Testis (tissue), 3 donors: ENCODE measurements around the gene PPM1E. TPM values are rescaled to one million over a fixed set of nuclear protein-coding genes. Genes with fewer than 3 reads are reported as not detected.

Experiments used
- DNase-seq: peaks from one replicate; pipeline ENCODE4 v3.0.0-alpha.2; 2019
- H3K27ac ChIP-seq, 2 donors: fragments of 200-600 bp; sonication (generic); one replicate each; pipeline ENCODE4 v1.5.1; 2019
- H3K27me3 ChIP-seq: fragments of 200-600 bp; sonication (generic); one replicate; pipeline ENCODE4 v1.5.1; 2019
- H3K36me3 ChIP-seq: fragments of 200-600 bp; sonication (generic); one replicate; pipeline ENCODE4 v1.5.1; 2017; ENCODE audit warnings: low read depth; ENCODE audit errors: missing control alignments
- H3K4me1 ChIP-seq: fragments of 200-600 bp; sonication (generic); one replicate; pipeline ENCODE4 v1.5.1; 2019
- H3K4me3 ChIP-seq, 2 donors: fragments of 200-600 bp; sonication (generic); one replicate each; pipeline ENCODE4 v1.5.1; 2017 to 2019
- H3K9me3 ChIP-seq: fragments of 200-600 bp; sonication (generic); one replicate; pipeline ENCODE4 v1.5.1; 2017
- POLR2A ChIP-seq: fragments of 450-650 bp; IDR thresholded peaks from one replicate; pipeline ENCODE4 v1.6.1; 2017; ENCODE audit warnings: antibody characterized with exemption, mild to moderate bottlenecking, moderate library complexity
- WGBS, 2 donors: methylation state at CpG; one replicate each; pipeline ENCODE4 v1.1.5; 2018; 5-methylcytosine and 5-hydroxymethylcytosine counted together
- intact Hi-C: fragments of 100-400 bp; cut with DNase I; formaldehyde crosslinking; loops from one replicate; pipeline ENCODE4 v1.15.1; 2023; ENCODE audit warnings: low total_unique reads
- polyA plus RNA-seq: library from polyadenylated mRNA; stranded (reverse); fragments of 350-450 nt; fragmentation: Illumina TruSeq; extraction: RNeasy Lipid Tissue Mini Kit (QIAGEN cat#74804); gene quantifications from one replicate; pipeline ENCODE4 v1.2.3, GENCODE V29; 2014; ENCODE audit warnings: low read depth, low replicate concordance; ENCODE audit not compliant: insufficient read depth
- total RNA-seq, 2 donors: library from RNA; depleted of rRNA; stranded (reverse); fragments of >200 nt; gene quantifications; one replicate each; pipeline ENCODE4 v1.2.3, GENCODE V29; 2016
- TF ChIP-seq, protein P1 (sequence below), 3 experiments: fragments of 450-650 bp in 2 of 3; fragments of 200-600 bp in 1 of 3; sonication (generic) in 1 of 3; IDR thresholded peaks; one replicate each; pipeline ENCODE4 v1.5.1; 2016 to 2019; ENCODE audit warnings: antibody characterized with exemption in 3 of 3, mild to moderate bottlenecking in 2 of 3, moderate library complexity in 1 of 3

PPM1E gene
- total and polyA plus RNA-seq, 3 donors from 2014 or later: 8.1 to 16.7 (median 13.5) TPM

DNA sequence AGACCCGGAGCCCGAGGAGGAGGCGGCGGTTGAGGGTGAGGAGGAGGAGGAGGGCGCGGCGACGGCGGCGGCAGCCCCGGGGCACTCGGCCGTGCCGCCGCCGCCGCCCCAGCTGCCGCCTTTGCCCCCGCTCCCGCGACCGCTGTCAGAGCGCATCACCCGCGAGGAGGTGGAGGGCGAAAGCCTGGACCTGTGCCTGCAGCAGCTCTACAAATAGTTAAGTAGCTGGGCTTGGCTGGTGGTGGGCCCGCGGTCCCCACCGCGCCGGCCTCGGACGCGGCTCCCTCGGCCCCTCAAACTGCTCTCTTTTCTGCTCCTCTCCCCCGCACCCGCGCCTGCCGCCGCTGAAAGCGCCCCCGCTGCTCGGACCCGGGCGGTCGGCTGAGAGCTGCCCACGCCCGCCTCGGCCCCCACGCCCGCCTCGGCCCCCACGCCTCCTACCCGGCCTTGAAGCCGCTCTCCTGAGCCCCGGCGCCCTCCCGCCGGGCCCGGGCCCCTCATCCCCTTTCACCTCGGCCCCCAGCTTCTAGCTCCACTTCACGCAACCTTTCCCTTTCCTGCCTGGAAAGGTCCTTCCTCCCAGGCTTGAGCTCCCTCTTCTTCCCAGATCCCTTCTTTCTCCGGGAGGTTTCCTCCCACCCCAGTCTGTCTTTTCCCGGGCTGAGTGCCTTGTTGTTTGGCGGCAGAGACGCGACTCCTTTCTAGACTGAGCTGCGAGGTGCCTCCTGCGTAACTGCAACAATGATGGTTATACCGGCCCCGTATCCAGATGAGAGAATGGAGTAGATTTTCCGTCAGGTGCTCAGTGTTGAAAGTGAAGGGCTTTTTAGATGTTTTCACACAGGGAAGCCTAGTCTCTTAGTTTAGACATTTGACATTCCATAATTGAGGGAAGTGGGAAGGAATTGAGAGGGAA lies 850 bp downstream of the PPM1E start:
- peak overlapping the region; percentile 63 to 69 for H3K4me3 ChIP-seq
- H3K4me1 ChIP-seq: no peaks in the 10 kb centered on the region
- no peaks in the 10 kb centered on the region for H3K36me3 ChIP-seq
- H3K9me3 ChIP-seq: no peaks in the 10 kb centered on the region
- intact Hi-C loops: no loop called here
- H3K27me3 ChIP-seq: no peaks in the 10 kb centered on the region
- H3K27ac ChIP-seq: peak overlapping the region; percentile 60 to 64
- DNase-seq: peak; percentile 26
- 0 to 1% methylated on average over 42 to 69 of the region's 72 CpGs for WGBS, 2 donors
- TF ChIP-seq, protein P1, sequence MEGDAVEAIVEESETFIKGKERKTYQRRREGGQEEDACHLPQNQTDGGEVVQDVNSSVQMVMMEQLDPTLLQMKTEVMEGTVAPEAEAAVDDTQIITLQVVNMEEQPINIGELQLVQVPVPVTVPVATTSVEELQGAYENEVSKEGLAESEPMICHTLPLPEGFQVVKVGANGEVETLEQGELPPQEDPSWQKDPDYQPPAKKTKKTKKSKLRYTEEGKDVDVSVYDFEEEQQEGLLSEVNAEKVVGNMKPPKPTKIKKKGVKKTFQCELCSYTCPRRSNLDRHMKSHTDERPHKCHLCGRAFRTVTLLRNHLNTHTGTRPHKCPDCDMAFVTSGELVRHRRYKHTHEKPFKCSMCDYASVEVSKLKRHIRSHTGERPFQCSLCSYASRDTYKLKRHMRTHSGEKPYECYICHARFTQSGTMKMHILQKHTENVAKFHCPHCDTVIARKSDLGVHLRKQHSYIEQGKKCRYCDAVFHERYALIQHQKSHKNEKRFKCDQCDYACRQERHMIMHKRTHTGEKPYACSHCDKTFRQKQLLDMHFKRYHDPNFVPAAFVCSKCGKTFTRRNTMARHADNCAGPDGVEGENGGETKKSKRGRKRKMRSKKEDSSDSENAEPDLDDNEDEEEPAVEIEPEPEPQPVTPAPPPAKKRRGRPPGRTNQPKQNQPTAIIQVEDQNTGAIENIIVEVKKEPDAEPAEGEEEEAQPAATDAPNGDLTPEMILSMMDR (IDR thresholded peaks at IDR 0.05): no peak
- no peak for TF ChIP-seq POLR2A

GRCh38 chr17:58757162-58757613 lies 1.5 kb downstream of the PPM1E start:
- WGBS, 2 donors: 17 to 20% methylated on average over 5 of the region's 5 CpGs
- Histone ChIP-seq H3K27ac (no peak overlapping the region), H3K9me3 (no peaks in the 10 kb centered on the region), H3K36me3 (no peaks in the 10 kb centered on the region), H3K4me3 (peak overlapping the region in 1 of 2 donors; percentile 69), H3K4me1 (no peaks in the 10 kb centered on the region), H3K27me3 (no peaks in the 10 kb centered on the region)
- TF ChIP-seq, protein P1 (IDR thresholded peaks at IDR 0.05): no peak
- no peak for TF ChIP-seq POLR2A
- intact Hi-C loops: no loop called here
- no peak for DNase-seq

DNA sequence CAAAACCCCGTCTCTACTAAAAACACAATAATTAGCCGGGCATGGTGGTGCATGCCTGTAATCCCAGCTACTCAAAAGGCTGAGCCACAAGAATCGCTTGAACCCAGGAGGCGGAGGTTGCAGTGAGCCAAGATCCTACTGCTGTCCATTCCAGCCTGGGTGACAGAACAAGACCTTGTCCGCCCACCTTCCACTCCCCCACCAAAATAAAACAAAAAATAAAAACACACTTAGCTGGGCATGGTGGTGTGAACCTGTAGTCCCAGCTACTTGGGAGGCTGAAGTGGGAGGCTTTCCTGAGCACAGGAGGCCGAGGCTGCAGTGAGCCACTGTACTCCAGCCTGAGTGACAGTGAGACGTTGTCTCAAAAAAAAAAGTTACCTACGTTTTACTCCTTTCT lies 3.2 kb downstream of the PPM1E start:
- H3K27me3 ChIP-seq: no peaks in the 10 kb centered on the region
- H3K36me3 ChIP-seq: no peaks in the 10 kb centered on the region
- no peaks in the 10 kb centered on the region for H3K9me3 ChIP-seq
- no peaks in the 10 kb centered on the region for H3K4me1 ChIP-seq
- TF ChIP-seq POLR2A: no peak
- TF ChIP-seq, protein P1 (IDR thresholded peaks at IDR 0.05): no peak
- H3K4me3 ChIP-seq: no peak overlapping the region
- DNase-seq: no peak
- 85 to 94% methylated on average over 8 of the region's 8 CpGs for WGBS, 2 donors
- intact Hi-C loops: no loop called here
- no peak overlapping the region for H3K27ac ChIP-seq

- 73 to 80% methylated on average over 2 of the region's 2 CpGs for whole genome bisulfite sequencing, 2 donors
Observed at GRCh38 chr17:58759522-58759921, 3.9 kb downstream of the PPM1E start.

More at GRCh38 chr17:58759522-58759921, 3.9 kb downstream of the PPM1E start:
- H3K27ac ChIP-seq: no peak overlapping the region
- H3K4me3 ChIP-seq: no peak overlapping the region
- no peak for TF ChIP-seq POLR2A
- TF ChIP-seq, protein P1 (IDR thresholded peaks at IDR 0.05): no peak
- no peaks in the 10 kb centered on the region for H3K9me3 ChIP-seq
- no peak for DNase-seq
- H3K36me3 ChIP-seq: no peaks in the 10 kb centered on the region
- intact Hi-C loops: no loop called here
- no peaks in the 10 kb centered on the region for H3K27me3 ChIP-seq
- H3K4me1 ChIP-seq: no peaks in the 10 kb centered on the region
